ENCODE data around the gene ZNF625. TPM values are rescaled to one million over a fixed set of nuclear protein-coding genes. Genes with fewer than 3 reads are reported as not detected.
A peak's percentile ranks its signal among the peaks of the same experiment; 100 is the strongest.

ZNF625 gene
- total RNA-seq, 1 experiment from 2014 or later, result 30.7 TPM

DNA sequence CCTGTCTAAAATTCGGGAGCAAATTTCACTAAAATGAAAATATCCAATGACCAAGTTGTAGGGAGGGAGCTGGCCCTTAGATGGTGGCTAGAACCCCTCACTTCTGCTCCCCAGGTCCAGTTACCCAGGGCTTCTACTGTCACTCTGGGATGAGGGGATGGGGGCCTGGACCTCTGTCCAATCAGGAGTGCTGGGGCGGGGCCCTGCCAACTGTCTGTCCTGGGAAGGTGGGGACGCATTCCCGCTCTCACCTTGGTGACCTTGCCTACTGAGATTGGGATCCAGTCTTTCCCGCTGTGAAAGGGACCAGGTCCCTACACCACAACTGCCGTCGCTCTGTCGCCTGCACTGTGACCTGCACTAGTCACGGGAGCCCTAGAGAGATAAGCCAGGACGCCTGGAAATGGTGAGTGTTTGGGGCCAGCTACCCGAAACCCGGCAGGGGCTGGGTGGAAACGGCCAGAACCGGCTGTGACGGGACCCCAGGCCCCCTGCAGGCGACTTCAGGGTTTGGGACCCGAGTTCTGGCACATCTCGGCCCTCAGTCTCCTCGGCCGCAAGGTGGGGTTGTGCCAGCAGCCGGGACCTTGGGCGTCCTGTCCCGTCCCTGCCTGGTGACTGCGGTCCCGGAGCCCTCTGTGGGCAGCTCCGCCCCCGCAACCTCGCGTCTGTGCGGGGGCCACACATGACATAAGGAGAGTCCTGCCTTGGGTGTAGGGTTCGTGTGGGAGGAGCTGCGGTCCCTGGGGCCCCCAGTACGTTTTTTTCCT is 39.1 kb downstream of the ZNF625 start:
- Histone ChIP-seq H2BK120ac (ENCODE audit: low read depth, low read length, poor library complexity, severe bottlenecking) (no peak overlapping the region), H3K18ac (ENCODE audit: insufficient read length, low read depth, low read length) (no peak overlapping the region), H3K27ac (ENCODE audit: insufficient read length, low read depth, low read length) (no peak overlapping the region), H3K23ac (ENCODE audit: insufficient read length, low read depth, low read length) (no peak overlapping the region), H2BK5ac (ENCODE audit: insufficient read length, low read length) (no peak overlapping the region), H4K91ac (ENCODE audit: insufficient read length, low read depth, low read length) (no peak overlapping the region), H3K4me2 (ENCODE audit: insufficient read depth, insufficient read length, low read length) (no peak overlapping the region), H3K79me2 (ENCODE audit: insufficient read depth, low read length) (no peaks in the 10 kb centered on the region), H2AK5ac (ENCODE audit: insufficient read length, low read length) (no peak overlapping the region), H3K79me1 (ENCODE audit: insufficient read depth, low read depth, low read length, poor library complexity, severe bottlenecking) (no peaks in the 10 kb centered on the region), H3K4me1 (ENCODE audit: insufficient read depth, low read length) (no peaks in the 10 kb centered on the region), H2BK15ac (ENCODE audit: low read depth, low read length) (no peak overlapping the region), H3K14ac (ENCODE audit: insufficient read depth, low read length) (no peak overlapping the region), H4K5ac (ENCODE audit: insufficient read length, low read depth, low read length) (no peak overlapping the region), H3K4ac (ENCODE audit: low read depth, low read length) (no peak overlapping the region), H3K9ac (ENCODE audit: extremely low read depth, insufficient read length, low read length) (no peak overlapping the region), H2BK20ac (ENCODE audit: low read depth, low read length, poor library complexity, severe bottlenecking) (no peak overlapping the region), H3K23me2 (ENCODE audit: insufficient read length, low read depth, low read length, poor library complexity, severe bottlenecking) (no peaks in the 10 kb centered on the region), H3T11ph (ENCODE audit: low read length) (no peak overlapping the region), H3K56ac (ENCODE audit: insufficient read length, low read depth, low read length) (no peak overlapping the region), H2AFZ (ENCODE audit: low read length) (no peak overlapping the region), H2BK12ac (ENCODE audit: insufficient read length, low read depth, low read length) (no peak overlapping the region), H4K20me1 (ENCODE audit: control insufficient read depth, insufficient read depth, insufficient read length) (no peaks in the 10 kb centered on the region), H3K9me3 (ENCODE audit: control insufficient read depth, low read depth, low read length) (peaks cover 21% of the 10 kb centered on the region), H4K8ac (replicated peaks; ENCODE audit: insufficient read length, low read depth, low read length) (no peak overlapping the region), H3K27me3 (ENCODE audit: insufficient read depth, low read length) (no peaks in the 10 kb centered on the region)
- Mint-ChIP-seq H3K4me1 (no peaks in the 10 kb centered on the region), H3K36me3 (ENCODE audit: insufficient read depth in 1 of 3, low read depth in 3 of 3) (peaks cover 41 to 56% (median 44%) of the 10 kb centered on the region in 3 experiments), H3K27ac (no peak overlapping the region), H3K27me3 (ENCODE audit: low read depth) (peaks cover 3% of the 10 kb centered on the region; the same call in 1 of the 2 replicates), H3K4me3 (no peak overlapping the region), H3K9me3 (peaks cover 28 to 40% of the 10 kb centered on the region in 2 experiments)
- TF ChIP-seq CTCF (conservative IDR thresholded peaks at IDR 0.05), result no peak; the same call in 2 of the 3 replicates
- WGBS (ENCODE audit: extremely low coverage, insufficient read length, low lambda C conversion rate), result no CpG with 5 or more reads among the region's 33 CpGs
- DNase-seq, result peak; percentile 37
